GM23248 (cell line): Measurements from ENCODE around the gene GRPEL2.

Source experiments
- EZH2 ChIP-seq: fragments of 200-600 bp; sonication (generic); IDR thresholded peaks from 2 replicates; pipeline ENCODE4 v1.6.1; 2018; ENCODE audit warnings: antibody characterized with exemption, mild to moderate bottlenecking; ENCODE audit not compliant: insufficient read depth, poor library complexity, severe bottlenecking
- EZH2phosphoT487 ChIP-seq: fragments of 200-600 bp; sonication (generic); IDR thresholded peaks from 2 replicates; pipeline ENCODE4 v1.6.1; 2018; ENCODE audit warnings: antibody characterized with exemption, moderate library complexity, mild to moderate bottlenecking, low read depth; ENCODE audit not compliant: insufficient read depth

DNA sequence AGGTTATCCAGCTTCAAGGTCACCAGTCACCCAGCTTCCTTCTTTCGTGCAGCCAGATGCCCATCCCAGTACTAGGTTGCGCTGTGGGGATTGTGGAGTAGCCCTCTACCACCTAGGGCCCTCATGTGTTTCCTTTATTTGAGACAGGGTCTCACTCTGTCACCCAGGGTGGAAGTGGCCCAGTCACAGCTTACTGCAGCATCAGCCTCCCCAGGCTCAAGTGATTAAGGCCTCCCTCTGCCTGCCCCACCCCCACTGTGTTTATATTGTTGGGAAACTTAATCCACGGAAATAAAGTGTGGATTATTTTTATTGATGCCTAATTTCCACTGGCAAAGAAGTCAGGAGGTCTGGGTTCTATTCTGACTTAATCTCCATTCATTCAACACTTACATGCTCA, 29.5 kb downstream of the GRPEL2 start:
- TF ChIP-seq EZH2 (no peak), EZH2phosphoT487 (no peak)
